Endometrium (tissue), 2 donors: Measurements from ENCODE around the gene SLC19A1.

ENCODE experiments used
- FAIRE-seq: peaks from 2 replicates; lab custom pipeline; 2012; peaks lifted over from hg19 to GRCh38; lab: Jason Lieb, UNC
- donor health status: control.
- donor health status: control.

Gene SLC19A1

GRCh38 chr21:45491623-45492022, 50.6 kb downstream of the SLC19A1 start:
- no peak for FAIRE-seq

- FAIRE-seq = no peak
Observed at GRCh38 chr21:45491056-45491455, 51.2 kb downstream of the SLC19A1 start.

- no peak for FAIRE-seq
Observed at GRCh38 chr21:45490049-45490731, 52.0 kb downstream of the SLC19A1 start.

GRCh38 chr21:45489722-45489982, 52.6 kb downstream of the SLC19A1 start:
- no peak for FAIRE-seq

GRCh38 chr21:45488931-45489721, 53.1 kb downstream of the SLC19A1 start:
- FAIRE-seq = no peak

- no peak for FAIRE-seq
Observed at GRCh38 chr21:45487891-45488600, 54.2 kb downstream of the SLC19A1 start.

- no peak for FAIRE-seq
Observed at GRCh38 chr21:45487161-45487806, 55.0 kb downstream of the SLC19A1 start.

- no peak for FAIRE-seq
Observed at GRCh38 chr21:45486443-45487160, 55.6 kb downstream of the SLC19A1 start.

- no peak for FAIRE-seq
Observed at GRCh38 chr21:45485686-45486442, 56.4 kb downstream of the SLC19A1 start.

GRCh38 chr21:45484318-45484717, 57.9 kb downstream of the SLC19A1 start:
- FAIRE-seq = no peak

- no peak for FAIRE-seq
Observed at GRCh38 chr21:45482899-45483821, 59.1 kb downstream of the SLC19A1 start.

- no peak for FAIRE-seq
Observed at GRCh38 chr21:45481977-45482898, 60.0 kb downstream of the SLC19A1 start.

GRCh38 chr21:45481566-45481965, 60.7 kb downstream of the SLC19A1 start:
- no peak for FAIRE-seq

GRCh38 chr21:45480701-45481500, 61.3 kb downstream of the SLC19A1 start:
- no peak for FAIRE-seq

GRCh38 chr21:45479691-45480675, 62.3 kb downstream of the SLC19A1 start:
- FAIRE-seq = no peak

- no peak for FAIRE-seq
Observed at GRCh38 chr21:45478816-45479669, 63.2 kb downstream of the SLC19A1 start.
